ENCODE data around the gene RNF31.
"Not testable (repeated sequence)": the region's sequence is repeated elsewhere in the genome, so short reads cannot be mapped to it uniquely, and the experiment has no call there.

Gene RNF31

DNA sequence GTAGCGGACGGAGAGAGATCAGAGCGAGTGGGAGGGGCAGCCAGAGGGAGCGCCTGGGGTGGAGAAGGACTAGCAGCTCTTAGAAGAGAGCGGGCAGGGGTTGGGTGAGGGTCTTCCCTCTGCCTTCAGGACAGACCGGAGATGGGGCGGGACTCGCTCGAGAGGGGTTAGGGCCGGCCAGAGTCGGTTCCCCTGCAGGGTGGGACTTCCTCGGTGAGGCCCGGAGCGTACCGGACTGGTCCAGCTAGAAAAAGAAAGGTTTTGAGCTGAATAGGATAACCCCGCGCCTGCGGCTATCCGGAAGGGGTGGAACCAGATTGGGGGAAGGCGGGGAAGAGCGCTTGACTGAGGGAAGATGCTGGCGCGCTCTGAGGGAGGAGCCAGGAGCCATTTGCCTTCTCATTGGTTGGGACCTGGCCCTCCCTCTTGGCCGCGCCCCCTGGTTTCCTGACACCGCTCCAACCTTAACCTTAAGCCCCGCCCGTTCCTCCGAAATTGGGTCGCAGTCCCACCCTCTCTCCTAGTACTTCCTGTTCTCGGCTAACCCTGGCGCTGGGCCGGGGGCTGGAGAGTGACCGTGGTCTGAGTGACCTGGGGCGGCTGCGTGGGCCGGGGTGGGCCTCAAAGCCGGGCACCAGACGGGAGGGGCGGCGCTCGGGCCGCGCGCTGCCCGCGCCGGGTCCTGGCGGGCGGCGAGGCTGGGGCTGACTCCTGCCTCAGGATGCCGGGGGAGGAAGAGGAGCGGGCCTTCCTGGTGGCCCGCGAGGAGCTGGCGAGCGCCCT lies at the start of gene RNF31:
RNF31 (plus strand) TSS at position 521 of the 783 bp plus-strand sequence; CDS start at position 722, 201 bp downstream.
- peak; percentile 94 for FAIRE-seq

DNA sequence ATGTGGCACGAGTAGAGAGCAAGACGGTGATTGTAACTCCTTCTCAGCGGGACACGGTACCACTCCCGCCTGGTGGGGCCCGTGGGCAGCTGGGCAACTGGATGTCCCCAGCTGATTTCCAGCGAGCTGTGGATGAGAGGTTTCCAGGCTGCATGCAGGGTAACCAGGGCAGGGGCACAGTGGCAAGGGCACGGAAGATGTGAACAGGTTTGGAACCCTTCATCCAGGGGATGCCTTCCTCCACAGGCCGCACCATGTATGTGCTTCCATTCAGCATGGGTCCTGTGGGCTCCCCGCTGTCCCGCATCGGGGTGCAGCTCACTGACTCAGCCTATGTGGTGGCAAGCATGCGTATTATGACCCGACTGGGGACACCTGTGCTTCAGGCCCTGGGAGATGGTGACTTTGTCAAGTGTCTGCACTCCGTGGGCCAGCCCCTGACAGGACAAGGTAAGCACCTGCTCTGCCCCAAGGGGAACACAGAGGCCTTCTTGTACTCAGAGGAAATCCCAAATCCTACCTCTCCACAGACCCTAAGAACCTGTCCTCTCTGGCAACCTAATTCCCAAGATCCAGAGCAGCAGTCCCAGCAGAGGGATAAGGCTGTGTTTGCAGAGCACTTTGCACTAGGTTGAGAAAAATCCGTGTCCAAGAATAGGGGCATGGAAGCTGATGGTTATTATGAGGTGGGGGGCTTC lies 48.9 kb upstream of the RNF31 start:
- FAIRE-seq, result no peak

- FAIRE-seq, result no peak
Observed at GRCh38 chr14:24098927-24099813, 48.1 kb upstream of the RNF31 start.

GRCh38 chr14:24100197-24100981 lies 46.9 kb upstream of the RNF31 start:
- FAIRE-seq, result no peak

DNA sequence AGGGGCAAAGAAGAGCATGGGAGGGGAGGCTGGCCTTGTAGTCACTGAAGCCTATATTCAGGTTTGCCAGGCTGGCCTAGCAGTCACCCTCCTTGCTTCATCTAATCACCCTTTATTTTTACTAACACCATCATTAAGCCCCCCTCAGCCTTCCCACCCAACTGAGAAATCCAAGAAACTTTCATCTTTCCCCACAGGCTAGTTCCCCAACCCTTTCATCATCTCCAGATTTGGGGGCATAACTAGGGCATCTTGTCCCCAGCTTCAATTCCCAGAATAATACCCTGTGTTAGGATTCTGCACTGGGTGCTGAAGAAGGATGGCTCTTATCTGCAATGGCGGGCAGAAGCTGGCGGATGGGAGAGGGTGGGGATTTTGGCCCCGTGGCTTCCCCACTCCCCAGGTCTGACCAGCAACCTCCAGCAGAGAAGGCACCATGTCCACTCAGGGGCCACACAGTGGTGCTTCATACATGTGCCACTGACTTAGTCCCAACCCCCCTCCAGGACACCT lies 46.3 kb upstream of the RNF31 start:
- no peak for FAIRE-seq

DNA sequence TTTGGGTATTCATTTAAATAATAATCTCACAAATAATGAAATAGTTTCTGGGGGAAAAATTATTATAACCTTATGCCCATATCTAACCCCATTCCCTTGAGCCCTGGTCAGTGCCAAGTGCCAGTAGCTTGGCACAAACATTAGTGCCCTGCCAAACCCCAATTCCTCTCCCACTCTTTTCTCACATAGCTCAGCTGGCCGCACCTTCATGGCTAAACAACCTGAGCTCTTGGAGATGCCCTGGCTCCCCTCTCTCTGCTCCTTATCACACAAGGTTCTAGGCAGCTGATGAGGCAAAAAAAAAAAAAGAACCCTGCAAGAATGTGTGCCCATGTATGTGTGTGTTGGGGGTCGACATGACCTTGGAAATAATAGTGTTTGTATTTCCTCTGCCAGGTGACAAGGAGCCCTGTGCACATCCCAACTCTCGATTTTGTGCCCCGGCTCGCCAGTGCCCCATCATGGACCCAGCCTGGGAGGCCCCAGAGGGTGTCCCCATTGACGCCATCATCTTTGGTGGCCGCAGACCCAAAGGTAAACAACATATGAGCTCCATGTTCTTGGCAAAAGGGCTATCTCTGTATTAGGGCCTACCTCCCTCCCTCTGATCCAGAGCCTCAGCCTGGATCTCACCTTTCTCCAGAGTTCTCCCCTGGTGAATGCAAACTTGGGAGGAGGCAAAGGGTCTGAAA lies 44.8 kb upstream of the RNF31 start:
- no peak for FAIRE-seq

- FAIRE-seq, result no peak
Observed at GRCh38 chr14:24103451-24103850, 43.8 kb upstream of the RNF31 start.

DNA sequence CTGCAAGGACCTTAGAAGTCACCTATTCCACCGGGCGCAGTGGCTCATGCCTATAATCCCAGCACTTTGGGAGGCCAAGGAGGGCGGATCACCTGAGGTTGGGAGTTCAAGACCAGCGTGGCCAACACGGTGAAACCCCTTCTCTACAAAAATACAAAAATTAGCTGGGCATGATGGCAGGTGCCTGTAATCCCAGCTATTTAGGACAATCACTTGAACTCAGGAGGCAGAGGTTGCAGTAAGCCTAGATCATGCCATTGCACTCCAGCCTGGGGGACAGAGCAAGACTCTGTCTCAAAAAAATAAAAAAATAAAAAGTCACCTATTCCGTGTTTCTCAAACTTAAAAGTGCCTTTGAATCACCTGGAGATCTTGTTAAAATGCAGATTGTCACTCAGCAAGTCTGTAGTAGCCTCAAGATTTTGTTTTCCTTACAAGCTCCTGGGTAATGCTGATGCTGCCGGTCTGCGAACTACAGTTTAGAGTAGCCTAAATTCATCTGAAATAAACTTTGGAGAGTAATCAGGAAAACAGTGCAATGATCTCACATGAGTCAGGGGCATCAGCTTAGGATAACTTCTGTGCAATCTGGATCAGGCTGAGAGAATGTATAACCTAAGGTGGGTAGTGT lies 41.6 kb upstream of the RNF31 start:
- FAIRE-seq, result not testable (repeated sequence)

DNA sequence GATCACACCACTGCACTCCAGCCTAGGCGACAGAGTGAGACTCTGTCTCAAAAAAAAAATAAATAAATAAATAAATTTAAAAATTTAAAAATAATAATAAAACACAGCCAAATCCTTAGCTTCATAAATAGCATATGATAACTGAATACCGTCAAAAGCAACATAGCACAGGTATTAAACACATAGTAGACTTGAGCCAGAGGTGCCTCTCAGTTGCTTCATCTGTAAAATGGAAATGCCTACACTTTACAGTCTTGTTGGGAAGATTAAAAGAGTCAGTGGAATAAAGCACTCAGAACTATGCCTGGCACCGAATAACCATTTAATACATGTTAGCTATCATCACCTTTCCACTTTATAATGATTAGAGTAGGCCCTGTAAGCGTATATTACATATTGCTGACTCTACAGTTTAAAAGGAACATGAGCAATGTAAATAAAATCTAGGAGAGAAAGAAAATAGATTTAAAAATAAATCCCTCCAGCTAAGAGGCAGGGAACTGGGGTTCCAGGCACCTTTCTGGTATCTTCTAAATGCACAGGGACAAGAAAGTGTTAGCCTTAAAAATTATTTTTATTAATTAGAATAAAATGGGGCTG lies 40.5 kb upstream of the RNF31 start:
- FAIRE-seq, result no peak

DNA sequence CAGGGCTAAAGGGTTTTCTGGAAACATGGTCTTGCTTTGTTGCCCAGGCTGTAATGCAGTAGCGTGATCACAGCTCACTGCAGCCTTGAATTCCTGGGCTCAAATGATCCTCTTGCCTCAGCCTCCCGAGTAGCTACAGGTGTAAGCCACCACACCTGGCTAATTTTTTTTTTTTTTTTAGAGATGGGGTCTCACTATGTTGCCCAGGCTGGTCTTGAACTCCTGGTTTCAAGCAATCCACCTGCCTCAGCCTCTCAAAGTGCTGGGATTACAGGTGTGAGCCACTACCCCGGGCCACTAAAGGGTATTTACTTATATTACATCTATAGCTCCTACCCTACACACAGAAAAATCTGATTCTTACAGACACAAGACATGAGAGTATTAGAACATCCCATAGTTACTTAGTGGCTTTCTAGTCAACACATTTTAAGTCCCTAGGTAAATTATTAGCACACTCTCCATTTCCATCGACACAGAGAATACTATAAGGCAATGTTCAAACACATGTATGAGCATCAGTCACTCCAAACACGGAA lies 38.9 kb upstream of the RNF31 start:
- no peak for FAIRE-seq

DNA sequence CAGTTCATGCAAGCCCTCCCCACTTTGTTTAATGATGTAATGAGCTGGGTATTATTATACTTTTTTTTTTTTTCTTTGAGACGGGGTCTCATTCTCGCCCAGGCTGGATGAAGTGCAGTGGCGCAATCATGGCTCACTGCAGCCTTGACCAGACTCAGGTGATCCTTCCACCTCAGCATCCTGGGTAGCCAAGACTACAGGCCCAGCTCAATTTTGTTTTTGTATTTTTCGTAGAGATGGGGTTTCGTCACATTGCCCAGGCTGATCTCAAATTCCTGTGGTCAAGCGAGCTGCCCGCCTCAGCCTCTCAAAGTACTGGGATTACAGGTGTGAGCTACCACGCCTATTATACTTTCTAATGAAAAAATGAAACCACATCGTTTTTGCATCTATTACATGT lies 37.2 kb upstream of the RNF31 start:
- no peak for FAIRE-seq

- FAIRE-seq, result no peak
Observed at GRCh38 chr14:24110523-24110922, 36.8 kb upstream of the RNF31 start.

DNA sequence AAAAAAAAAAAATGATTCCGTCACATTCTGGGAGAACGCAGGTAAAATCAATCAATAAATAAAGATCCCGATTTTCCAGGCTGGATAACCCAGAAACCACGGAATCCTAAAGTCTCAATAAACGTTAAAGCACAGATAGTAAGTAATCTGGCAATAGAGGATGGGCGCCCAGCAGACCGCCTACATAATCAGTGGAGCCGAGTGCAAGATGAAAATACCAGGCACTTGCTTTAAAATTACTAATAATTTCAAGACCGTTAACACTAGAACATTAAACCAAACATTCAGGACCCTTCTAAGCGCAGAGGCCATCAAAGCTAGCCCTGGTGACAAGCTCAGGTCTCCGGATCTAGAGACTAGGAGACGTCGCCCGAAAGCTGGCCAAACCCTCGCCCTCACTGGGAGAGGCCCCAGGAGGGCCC lies 33.9 kb upstream of the RNF31 start:
- no peak for FAIRE-seq

DNA sequence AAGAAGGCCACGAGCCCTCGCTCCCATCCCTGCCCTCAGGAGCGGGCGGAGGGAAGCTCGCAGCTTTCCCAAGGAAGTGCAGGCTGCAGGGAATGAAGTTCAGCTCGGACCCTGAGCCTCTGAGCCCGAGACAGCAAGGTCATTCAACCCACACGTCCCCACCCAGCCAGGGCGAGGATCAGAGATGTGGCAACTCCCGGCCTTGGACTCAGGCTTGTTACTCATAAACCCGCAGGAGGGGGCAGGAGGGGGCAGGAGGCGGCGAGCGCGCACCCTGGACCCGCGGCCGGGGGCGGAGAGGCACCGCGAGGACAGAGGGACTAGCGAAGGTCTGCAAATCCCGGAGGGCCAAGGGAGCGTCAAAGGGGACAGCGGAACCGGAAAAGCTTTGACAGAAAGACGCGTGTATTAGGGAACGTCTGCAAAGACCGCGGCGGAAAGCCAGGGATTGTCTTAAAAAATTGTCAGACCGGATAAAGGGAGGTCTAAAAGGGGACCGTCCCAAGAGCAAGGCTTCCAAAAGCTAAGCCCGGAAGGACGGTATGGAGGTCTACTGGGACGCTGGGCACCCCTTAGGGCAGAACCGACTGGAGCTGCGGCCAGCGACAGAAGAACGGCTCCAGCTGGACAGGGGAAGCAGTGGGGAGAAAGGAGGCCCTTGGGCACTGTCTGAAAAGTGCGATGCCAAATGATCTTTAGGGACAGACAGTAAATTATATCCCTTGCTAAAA lies 33.3 kb upstream of the RNF31 start:
- no peak for FAIRE-seq

GRCh38 chr14:24114532-24115421 lies 32.5 kb upstream of the RNF31 start, which contains the start of the genes DCAF11 and NRL:
Gene DCAF11, plus strand, starts transcription at chr14:24114777. Its CDS starts 818 bp downstream, at chr14:24115595.
Gene NRL, minus strand, starts transcription at chr14:24114949. Its CDS starts 32,101 bp downstream, at chr14:24082848.
- peak; percentile 93 for FAIRE-seq

- no peak for FAIRE-seq
Observed at GRCh38 chr14:24115422-24116127, 31.7 kb upstream of the RNF31 start.

GRCh38 chr14:24116128-24116814 lies 31.0 kb upstream of the RNF31 start:
- FAIRE-seq, result no peak
